ENCODE measurements around the gene SPEM1.

DNA sequence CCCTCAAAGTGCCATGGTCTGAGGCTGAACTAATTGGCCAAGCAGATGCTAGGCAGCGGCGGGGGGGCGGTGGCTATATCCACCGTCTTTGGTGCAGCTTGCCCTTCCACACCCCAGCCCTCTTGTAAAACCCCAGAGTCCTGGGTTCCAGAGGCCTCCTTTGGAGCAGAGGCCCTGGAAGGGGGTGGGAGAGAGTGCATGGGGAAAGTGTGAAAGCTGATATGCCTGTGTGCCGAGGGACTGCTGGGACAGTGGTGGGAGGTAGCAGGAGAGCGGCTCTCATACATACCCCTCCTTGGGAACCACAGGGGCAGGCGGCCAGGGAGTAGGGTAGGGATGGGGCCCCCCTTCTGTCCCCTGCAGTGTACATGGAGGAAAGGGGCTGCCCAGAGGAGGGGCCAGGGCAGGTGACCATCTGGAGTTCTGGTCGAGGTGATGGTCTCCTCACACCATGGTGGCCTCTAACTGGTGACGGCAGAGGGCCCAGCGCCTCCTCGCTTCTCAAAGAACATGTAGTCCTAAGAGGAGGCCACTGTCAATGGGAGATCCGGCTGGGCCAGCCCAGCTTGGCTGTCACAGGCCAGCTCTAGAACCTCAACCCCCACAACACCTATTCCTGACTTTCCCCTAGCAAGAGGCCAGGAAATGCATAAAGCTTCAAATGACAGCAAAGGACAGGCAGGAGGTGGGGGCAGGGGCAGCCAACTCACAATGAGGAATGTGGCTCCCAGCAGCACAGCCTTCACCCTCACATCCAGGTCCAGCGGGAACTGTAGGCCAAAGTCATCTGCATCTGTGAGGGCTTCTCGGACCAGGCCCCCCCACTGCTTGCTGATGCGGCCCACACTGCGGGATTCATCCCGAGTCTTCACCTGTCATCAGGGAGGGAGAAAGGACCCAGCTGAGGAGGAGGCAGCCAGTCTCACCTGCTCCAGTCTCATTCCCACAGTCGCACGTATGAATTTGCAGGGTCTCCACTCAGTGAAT, 29.9 kb upstream of the SPEM1 start:
- TF ChIP-seq, protein P1, sequence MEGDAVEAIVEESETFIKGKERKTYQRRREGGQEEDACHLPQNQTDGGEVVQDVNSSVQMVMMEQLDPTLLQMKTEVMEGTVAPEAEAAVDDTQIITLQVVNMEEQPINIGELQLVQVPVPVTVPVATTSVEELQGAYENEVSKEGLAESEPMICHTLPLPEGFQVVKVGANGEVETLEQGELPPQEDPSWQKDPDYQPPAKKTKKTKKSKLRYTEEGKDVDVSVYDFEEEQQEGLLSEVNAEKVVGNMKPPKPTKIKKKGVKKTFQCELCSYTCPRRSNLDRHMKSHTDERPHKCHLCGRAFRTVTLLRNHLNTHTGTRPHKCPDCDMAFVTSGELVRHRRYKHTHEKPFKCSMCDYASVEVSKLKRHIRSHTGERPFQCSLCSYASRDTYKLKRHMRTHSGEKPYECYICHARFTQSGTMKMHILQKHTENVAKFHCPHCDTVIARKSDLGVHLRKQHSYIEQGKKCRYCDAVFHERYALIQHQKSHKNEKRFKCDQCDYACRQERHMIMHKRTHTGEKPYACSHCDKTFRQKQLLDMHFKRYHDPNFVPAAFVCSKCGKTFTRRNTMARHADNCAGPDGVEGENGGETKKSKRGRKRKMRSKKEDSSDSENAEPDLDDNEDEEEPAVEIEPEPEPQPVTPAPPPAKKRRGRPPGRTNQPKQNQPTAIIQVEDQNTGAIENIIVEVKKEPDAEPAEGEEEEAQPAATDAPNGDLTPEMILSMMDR (IDR thresholded peaks at IDR 0.05; ENCODE audit: poor library complexity), result no peak
- no peak for TF ChIP-seq EZH2phosphoT487 (IDR thresholded peaks at IDR 0.05; ENCODE audit: low read depth, severe bottlenecking, unreplicated experiment)
- TF ChIP-seq EZH2 (IDR thresholded peaks at IDR 0.05; ENCODE audit: borderline replicate concordance), result no peak
